Upper lobe of left lung (tissue), 4 donors: Measurements from ENCODE around the gene SKA1.

Experiments used
- CTCF ChIP-seq, 6 experiments: fragments of 450-650 bp in 4 of 6; fragments of 200-600 bp in 2 of 6; sonication (generic) in 2 of 6; IDR thresholded peaks; one replicate each; pipeline ENCODE4 v1.5.1; 2016 to 2019; ENCODE audit warnings: antibody characterized with exemption in 6 of 6
- EP300 ChIP-seq, 4 donors: sonication (generic); formaldehyde crosslinking; IDR thresholded peaks; one replicate each; pipeline ENCODE4 v1.5.1; 2017; ENCODE audit warnings: antibody characterized with exemption in 4 of 4, control low read depth in 2 of 4
- POLR2A ChIP-seq, 4 donors: fragments of 450-650 bp; IDR thresholded peaks; one replicate each; pipeline ENCODE4 v1.5.1; 2016 to 2017; ENCODE audit warnings: antibody characterized with exemption in 4 of 4, mild to moderate bottlenecking in 2 of 4
- POLR2AphosphoS5 ChIP-seq, 2 donors: sonication (generic); formaldehyde crosslinking; IDR thresholded peaks; one replicate each; pipeline ENCODE4 v1.5.1; 2017; ENCODE audit warnings: antibody characterized with exemption in 2 of 2

GRCh38 chr18:50373561-50374219 is 1.2 kb upstream of the SKA1 start:
- TF ChIP-seq POLR2AphosphoS5 (IDR thresholded peaks at IDR 0.05), result no peak
- TF ChIP-seq EP300 (IDR thresholded peaks at IDR 0.05), result no peak
- no peak for TF ChIP-seq CTCF (IDR thresholded peaks at IDR 0.05)
- no peak for TF ChIP-seq POLR2A (IDR thresholded peaks at IDR 0.05)
